Fibroblast of mammary gland (primary cell): ENCODE data around the gene RAF1.
"Not testable (repeated sequence)": the region's sequence is repeated elsewhere in the genome, so short reads cannot be mapped to it uniquely, and the experiment has no call there.

ENCODE experiments used
- DNase-seq: peaks from one replicate; pipeline ENCODE4 v3.0.0-alpha.2; 2010; ENCODE audit warnings: low read depth
- H3K4me3 ChIP-seq: 2 replicates; pipeline ENCODE4 v1.5.1; 2011; ENCODE audit warnings: low read depth, mild to moderate bottlenecking, low read length, moderate library complexity; ENCODE audit not compliant: control insufficient read depth
- TF ChIP-seq, protein P1 (sequence below): conservative IDR thresholded peaks from 2 replicates; pipeline ENCODE4 v1.5.1; 2011; ENCODE audit warnings: low read depth, low read length, inconsistent platforms; ENCODE audit not compliant: control insufficient read depth, insufficient read depth

The RAF1 gene

DNA sequence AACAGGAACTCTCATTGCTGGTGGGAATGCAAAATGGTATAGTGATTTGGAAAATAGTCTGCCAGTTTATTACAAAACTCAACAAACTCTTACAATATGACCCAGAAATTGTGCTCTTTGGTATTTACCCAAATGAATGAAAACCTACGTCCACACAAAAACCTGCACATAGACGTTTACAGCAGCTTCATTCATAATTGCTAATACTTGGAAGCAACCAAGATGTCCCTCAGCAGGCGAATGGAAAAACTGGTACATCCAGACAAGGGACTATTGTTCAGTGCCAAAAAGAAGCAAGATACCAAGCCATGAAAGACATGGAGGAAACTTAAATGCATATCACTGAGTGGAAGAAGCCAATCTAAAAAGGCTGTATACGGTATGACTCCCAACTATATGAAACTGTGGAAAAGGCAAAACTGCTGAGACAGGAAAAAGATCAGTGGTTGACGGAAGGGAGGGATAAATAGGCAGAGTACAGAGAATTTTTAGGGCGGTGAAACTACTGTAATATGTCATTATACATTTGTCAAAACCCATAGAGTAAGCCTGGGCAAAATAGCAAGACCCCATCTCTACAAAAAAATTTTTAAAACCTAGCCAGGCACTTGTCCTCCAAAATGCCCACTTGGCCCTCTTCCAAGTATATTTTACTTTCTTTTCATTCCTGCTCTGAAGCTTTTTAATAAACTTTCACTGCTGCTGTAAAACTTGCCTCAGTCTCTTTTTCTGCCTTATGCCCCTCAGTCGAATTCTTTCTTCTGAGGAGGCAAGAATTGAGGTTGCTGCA lies 113.8 kb downstream of the RAF1 start:
- TF ChIP-seq, protein P1, sequence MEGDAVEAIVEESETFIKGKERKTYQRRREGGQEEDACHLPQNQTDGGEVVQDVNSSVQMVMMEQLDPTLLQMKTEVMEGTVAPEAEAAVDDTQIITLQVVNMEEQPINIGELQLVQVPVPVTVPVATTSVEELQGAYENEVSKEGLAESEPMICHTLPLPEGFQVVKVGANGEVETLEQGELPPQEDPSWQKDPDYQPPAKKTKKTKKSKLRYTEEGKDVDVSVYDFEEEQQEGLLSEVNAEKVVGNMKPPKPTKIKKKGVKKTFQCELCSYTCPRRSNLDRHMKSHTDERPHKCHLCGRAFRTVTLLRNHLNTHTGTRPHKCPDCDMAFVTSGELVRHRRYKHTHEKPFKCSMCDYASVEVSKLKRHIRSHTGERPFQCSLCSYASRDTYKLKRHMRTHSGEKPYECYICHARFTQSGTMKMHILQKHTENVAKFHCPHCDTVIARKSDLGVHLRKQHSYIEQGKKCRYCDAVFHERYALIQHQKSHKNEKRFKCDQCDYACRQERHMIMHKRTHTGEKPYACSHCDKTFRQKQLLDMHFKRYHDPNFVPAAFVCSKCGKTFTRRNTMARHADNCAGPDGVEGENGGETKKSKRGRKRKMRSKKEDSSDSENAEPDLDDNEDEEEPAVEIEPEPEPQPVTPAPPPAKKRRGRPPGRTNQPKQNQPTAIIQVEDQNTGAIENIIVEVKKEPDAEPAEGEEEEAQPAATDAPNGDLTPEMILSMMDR, result no peak
- no peak for DNase-seq
- no peak overlapping the region for H3K4me3 ChIP-seq

DNA sequence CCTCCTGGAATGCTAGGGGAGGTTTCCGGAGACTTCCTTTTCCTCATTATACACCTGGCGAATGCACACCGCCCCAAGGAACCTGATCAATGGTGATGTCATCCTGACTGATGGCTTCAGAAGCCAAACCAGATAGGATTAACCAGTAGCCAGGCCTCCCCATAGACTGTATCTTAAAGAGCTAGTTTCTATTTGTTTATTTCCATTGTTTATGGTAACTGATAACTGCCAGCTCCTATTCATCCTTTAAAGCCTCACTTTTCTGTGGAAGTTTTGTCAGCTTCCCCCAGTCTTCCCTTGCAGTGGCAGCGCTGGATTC lies 118.5 kb downstream of the RAF1 start, which contains the start of gene MKRN2OS:
MKRN2OS (minus strand) TSS at position 27 of the 319 bp plus-strand sequence. CDS start 35 bp downstream, outside the sequence.
- TF ChIP-seq, protein P1, result no peak
- DNase-seq, result peak; percentile 20
- H3K4me3 ChIP-seq, result no peak within 1 kb of the TSS

- H3K4me3 ChIP-seq, result no peak overlapping the region
- no peak for DNase-seq
- TF ChIP-seq, protein P1, result no peak
Measured at GRCh38 chr3:12544652-12545472, 119.1 kb downstream of the RAF1 start.

GRCh38 chr3:12543497-12543896 lies 120.4 kb downstream of the RAF1 start:
- not testable (repeated sequence) for H3K4me3 ChIP-seq, DNase-seq

DNA sequence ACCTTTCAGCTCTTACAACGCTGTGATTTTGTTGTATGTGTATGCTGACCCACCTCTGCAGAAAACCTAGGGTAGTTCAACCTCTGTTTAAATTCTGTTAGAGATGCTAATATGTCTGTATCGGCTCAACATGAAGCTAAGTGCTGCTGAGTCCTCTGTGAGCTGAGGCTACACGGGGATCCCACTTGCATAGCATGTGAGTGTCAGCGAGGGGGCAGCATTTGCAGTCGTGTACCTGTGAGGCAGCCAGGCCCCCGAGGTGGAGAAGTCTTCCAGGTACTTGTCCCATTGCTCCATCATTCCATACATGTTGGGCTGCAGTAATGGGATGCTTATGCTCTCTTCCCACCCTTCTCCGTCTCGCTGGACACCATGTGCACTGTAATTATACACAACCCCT lies 122.3 kb downstream of the RAF1 start:
- no peak for DNase-seq
- H3K4me3 ChIP-seq, result no peak overlapping the region
- TF ChIP-seq, protein P1, result no peak

DNA sequence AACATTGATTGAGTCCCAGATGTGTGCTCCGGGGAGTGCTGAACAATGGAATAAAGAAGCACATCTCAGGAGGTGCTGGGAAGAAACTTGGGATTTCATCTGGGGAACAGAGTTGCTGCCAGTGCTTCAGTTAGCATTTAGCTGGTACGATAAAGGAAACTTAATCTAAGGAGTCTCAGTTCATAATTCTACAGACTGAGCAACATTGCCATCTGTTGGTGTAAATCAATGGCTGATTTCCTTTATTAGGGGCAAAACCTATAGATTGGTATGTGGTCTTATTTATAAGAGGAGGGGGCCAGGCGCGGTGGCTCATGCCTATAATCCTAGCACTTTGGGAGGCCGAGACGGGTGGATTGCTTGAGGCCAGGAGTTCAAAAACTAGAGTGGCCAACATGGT lies 127.5 kb downstream of the RAF1 start:
- TF ChIP-seq, protein P1, result peak; percentile 22
- peak; percentile 20 for DNase-seq
- no peak overlapping the region for H3K4me3 ChIP-seq
